Tibial nerve (tissue), 4 donors: ENCODE measurements around the gene ATP5F1C. TPM values are rescaled to one million over a fixed set of nuclear protein-coding genes. Genes with fewer than 3 reads are reported as not detected.

ENCODE experiments used
- DNase-seq, 2 donors: peaks; one replicate each; pipeline ENCODE4 v3.0.0-alpha.2; 2019; ENCODE audit warnings: low spot score in 2 of 2
- H3K27ac ChIP-seq, 4 donors: fragments of 200-600 bp; sonication (generic) in 3 of 4; one replicate each; pipeline ENCODE4 v1.5.1; 2017 to 2019; ENCODE audit warnings: mild to moderate bottlenecking in 1 of 4
- H3K27me3 ChIP-seq, 2 donors: fragments of 200-600 bp; sonication (generic) in 1 of 2; one replicate each; pipeline versions ENCODE4 v1.5.1 to v1.6.0; 2017 to 2019
- H3K36me3 ChIP-seq, 3 donors: fragments of 200-600 bp; sonication (generic); one replicate each; pipeline ENCODE4 v1.5.1; 2018 to 2019
- H3K4me1 ChIP-seq, 4 donors: fragments of 200-600 bp; sonication (generic) in 3 of 4; one replicate each; pipeline ENCODE4 v1.5.1; 2017 to 2019
- H3K4me3 ChIP-seq, 4 donors: fragments of 200-600 bp; sonication (generic) in 3 of 4; one replicate each; pipeline ENCODE4 v1.5.1; 2017 to 2019; ENCODE audit warnings: mild to moderate bottlenecking in 1 of 4, moderate library complexity in 1 of 4
- H3K9me3 ChIP-seq, 4 donors: fragments of 200-600 bp; sonication (generic) in 3 of 4; one replicate each; pipeline ENCODE4 v1.5.1; 2017 to 2019
- EP300 ChIP-seq, 2 donors: sonication (generic); formaldehyde crosslinking; IDR thresholded peaks; one replicate each; pipeline ENCODE4 v1.6.1; 2017; ENCODE audit warnings: antibody characterized with exemption in 2 of 2, mild to moderate bottlenecking in 1 of 2
- POLR2A ChIP-seq, 2 donors: fragments of 450-650 bp; IDR thresholded peaks; one replicate each; pipeline ENCODE4 v1.6.1; 2017; ENCODE audit warnings: antibody characterized with exemption in 2 of 2, mild to moderate bottlenecking in 2 of 2, moderate library complexity in 2 of 2
- WGBS, 2 donors: methylation state at CpG; one replicate each; pipeline ENCODE4 v1.1.5; 2018; 5-methylcytosine and 5-hydroxymethylcytosine counted together
- total RNA-seq, 4 donors: library from RNA; depleted of rRNA; stranded (reverse); fragments of >200 nt; gene quantifications; one replicate each; pipeline ENCODE4 v1.1.0, GENCODE V29; 2016
- TF ChIP-seq, protein P1 (sequence below), 5 experiments: fragments of 200-600 bp in 3 of 5; fragments of 450-650 bp in 2 of 5; sonication (generic) in 3 of 5; IDR thresholded peaks; one replicate each; pipeline ENCODE4 v1.5.1; 2016 to 2019; ENCODE audit warnings: antibody characterized with exemption in 5 of 5, mild to moderate bottlenecking in 3 of 5, moderate library complexity in 2 of 5

The ATP5F1C gene
- total RNA-seq, 4 donors from 2014 or later: 138 to 224 (median 171) TPM

DNA sequence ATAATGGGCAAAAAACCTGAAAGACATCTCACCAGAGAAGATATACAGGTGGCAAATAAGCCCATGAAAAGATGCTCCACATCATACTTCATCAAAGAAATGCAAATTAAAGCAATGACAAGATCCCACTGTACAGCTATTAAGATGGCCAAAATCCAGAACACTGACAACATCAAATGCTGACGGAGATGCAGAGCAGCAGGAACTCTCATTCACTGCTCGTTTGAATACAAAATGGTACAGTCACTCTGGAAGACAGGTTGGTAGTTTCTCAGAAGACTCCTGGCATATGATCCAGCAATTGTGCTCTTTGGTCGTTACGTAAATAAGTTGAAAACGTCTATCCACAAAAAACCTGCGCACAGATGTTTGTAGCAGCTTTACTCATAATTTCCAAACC, 35.7 kb upstream of the ATP5F1C start:
- no peak for TF ChIP-seq EP300 (IDR thresholded peaks at IDR 0.05)
- Histone ChIP-seq H3K4me1 (no peaks in the 10 kb centered on the region), H3K36me3 (peaks cover 0 to 66% (median 0%) of the 10 kb centered on the region in 3 donors), H3K4me3 (no peak overlapping the region), H3K27me3 (no peaks in the 10 kb centered on the region), H3K9me3 (peaks cover 0 to 4% (median 0%) of the 10 kb centered on the region in 4 donors), H3K27ac (no peak overlapping the region)
- WGBS, 2 donors: 91 to 95% methylated on average over 6 of the region's 6 CpGs
- DNase-seq: no peak

DNA sequence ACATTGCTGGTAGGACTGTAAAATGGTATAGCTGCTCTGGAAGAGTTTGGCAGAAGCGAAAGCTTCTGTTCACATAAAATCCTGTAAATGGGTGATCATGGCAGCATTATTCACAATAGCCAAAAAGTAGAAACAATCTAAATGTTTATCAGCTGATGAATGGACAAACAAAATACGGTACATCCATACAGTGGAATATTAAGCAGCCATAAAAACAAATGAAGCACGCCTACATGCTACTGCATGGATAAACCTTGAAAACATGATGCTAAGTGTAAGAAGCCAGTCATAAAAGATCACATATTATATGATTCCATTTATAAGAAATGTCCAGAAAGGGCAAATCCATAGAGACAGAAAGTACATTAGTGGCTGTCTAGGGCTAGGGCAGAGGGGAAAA, 32.9 kb upstream of the ATP5F1C start:
- no peak overlapping the region for H3K4me3 ChIP-seq
- H3K4me1 ChIP-seq: no peaks in the 10 kb centered on the region
- H3K27me3 ChIP-seq: no peaks in the 10 kb centered on the region
- peaks cover 0 to 4% (median 0%) of the 10 kb centered on the region in 4 donors for H3K9me3 ChIP-seq
- no peak overlapping the region for H3K27ac ChIP-seq
- WGBS, 2 donors: 97 to 99% methylated on average over 3 of the region's 3 CpGs
- TF ChIP-seq EP300 (IDR thresholded peaks at IDR 0.05) (no peak), POLR2A (IDR thresholded peaks at IDR 0.05) (no peak)
- TF ChIP-seq, protein P1, sequence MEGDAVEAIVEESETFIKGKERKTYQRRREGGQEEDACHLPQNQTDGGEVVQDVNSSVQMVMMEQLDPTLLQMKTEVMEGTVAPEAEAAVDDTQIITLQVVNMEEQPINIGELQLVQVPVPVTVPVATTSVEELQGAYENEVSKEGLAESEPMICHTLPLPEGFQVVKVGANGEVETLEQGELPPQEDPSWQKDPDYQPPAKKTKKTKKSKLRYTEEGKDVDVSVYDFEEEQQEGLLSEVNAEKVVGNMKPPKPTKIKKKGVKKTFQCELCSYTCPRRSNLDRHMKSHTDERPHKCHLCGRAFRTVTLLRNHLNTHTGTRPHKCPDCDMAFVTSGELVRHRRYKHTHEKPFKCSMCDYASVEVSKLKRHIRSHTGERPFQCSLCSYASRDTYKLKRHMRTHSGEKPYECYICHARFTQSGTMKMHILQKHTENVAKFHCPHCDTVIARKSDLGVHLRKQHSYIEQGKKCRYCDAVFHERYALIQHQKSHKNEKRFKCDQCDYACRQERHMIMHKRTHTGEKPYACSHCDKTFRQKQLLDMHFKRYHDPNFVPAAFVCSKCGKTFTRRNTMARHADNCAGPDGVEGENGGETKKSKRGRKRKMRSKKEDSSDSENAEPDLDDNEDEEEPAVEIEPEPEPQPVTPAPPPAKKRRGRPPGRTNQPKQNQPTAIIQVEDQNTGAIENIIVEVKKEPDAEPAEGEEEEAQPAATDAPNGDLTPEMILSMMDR (IDR thresholded peaks at IDR 0.05): no peak
- DNase-seq: no peak
- peaks cover 0 to 85% (median 0%) of the 10 kb centered on the region in 3 donors for H3K36me3 ChIP-seq

DNA sequence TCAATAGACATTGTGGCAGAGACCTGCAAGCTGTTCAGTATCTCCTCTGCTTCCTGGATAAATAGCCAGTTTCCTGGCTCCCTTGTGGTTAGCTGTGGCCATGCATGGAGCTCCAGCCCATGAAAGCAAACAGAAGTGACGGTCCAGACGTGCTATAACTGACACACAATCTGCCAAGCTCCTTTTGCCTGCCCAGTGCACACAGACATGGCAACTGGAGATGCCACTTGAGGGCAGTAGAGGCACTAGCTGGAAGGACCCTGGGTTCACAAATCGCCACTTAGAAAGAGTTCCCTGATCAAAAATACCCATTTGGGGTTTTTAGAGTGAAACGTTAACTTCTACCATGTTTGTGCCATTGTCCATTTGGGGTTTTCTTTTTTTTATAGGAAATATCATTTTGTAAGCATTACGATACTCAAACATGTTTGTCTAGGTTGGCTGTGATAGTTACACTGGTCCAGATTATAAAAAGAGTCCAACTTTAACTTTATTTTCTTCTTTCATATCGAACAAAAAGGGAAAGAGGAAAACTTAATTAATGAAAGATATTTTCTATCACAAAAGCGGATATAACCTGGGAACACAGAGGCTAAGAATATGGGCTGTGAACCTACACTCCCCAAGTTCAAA, 31.5 kb upstream of the ATP5F1C start:
- H3K4me3 ChIP-seq: no peak overlapping the region
- H3K27ac ChIP-seq: no peak overlapping the region
- peaks cover 0 to 92% (median 0%) of the 10 kb centered on the region in 3 donors for H3K36me3 ChIP-seq
- no peaks in the 10 kb centered on the region for H3K27me3 ChIP-seq
- no peaks in the 10 kb centered on the region for H3K4me1 ChIP-seq
- no peak for DNase-seq
- no peak for TF ChIP-seq EP300 (IDR thresholded peaks at IDR 0.05)
- TF ChIP-seq, protein P1 (IDR thresholded peaks at IDR 0.05): peak in 1 of 5 experiments; percentile 12
- WGBS, 2 donors: 72 to 84% methylated on average over 7 of the region's 7 CpGs
- H3K9me3 ChIP-seq: peaks cover 0 to 4% (median 0%) of the 10 kb centered on the region in 4 donors

GRCh38 chr10:7763929-7764328, 24.0 kb upstream of the ATP5F1C start:
- H3K9me3 ChIP-seq: no peaks in the 10 kb centered on the region
- no peak for DNase-seq
- no peak overlapping the region for H3K4me3 ChIP-seq
- TF ChIP-seq, protein P1 (IDR thresholded peaks at IDR 0.05): no peak
- no peak for TF ChIP-seq EP300 (IDR thresholded peaks at IDR 0.05)
- no peak for TF ChIP-seq POLR2A (IDR thresholded peaks at IDR 0.05)
- H3K27ac ChIP-seq: no peak overlapping the region
- WGBS, 2 donors: 45 to 55% methylated on average over 5 of the region's 5 CpGs
- H3K27me3 ChIP-seq: no peaks in the 10 kb centered on the region
- peaks cover 0 to 98% (median 4%) of the 10 kb centered on the region in 3 donors for H3K36me3 ChIP-seq
- peaks cover 0 to 15% (median 0%) of the 10 kb centered on the region in 4 donors for H3K4me1 ChIP-seq

DNA sequence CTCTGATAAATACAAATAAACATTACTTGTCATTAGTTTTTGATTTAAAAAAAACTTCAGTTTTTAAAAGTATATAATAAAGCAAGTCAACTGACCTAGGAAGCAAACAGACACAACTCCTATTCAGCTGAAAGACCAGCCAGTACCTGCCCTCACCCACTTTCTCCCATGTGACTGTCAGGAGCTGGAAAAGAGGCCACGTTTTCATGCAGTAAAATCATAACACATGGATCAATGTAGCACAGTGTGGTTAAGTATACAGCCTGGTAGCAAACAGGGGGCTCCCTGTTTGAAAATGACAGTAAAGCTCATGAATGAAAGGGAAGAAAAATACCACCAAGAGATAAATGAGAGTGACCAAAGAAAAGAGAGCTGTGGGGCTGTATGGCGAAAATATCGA, 21.7 kb upstream of the ATP5F1C start:
- Histone ChIP-seq H3K27ac (no peak overlapping the region), H3K27me3 (no peaks in the 10 kb centered on the region), H3K9me3 (no peaks in the 10 kb centered on the region), H3K4me1 (peaks cover 0 to 15% (median 0%) of the 10 kb centered on the region in 4 donors), H3K36me3 (peaks cover 0 to 97% (median 4%) of the 10 kb centered on the region in 3 donors), H3K4me3 (no peak overlapping the region)
- WGBS, 2 donors: 61 to 62% methylated on average over 3 of the region's 3 CpGs
- DNase-seq: no peak
- TF ChIP-seq POLR2A (IDR thresholded peaks at IDR 0.05) (no peak), EP300 (IDR thresholded peaks at IDR 0.05) (no peak)
- TF ChIP-seq, protein P1 (IDR thresholded peaks at IDR 0.05): no peak
